ENCODE results near the gene MKKS. TPM values are rescaled to one million over a fixed set of nuclear protein-coding genes. Genes with fewer than 3 reads are reported as not detected.
"Not testable (repeated sequence)": the region's sequence is repeated elsewhere in the genome, so short reads cannot be mapped to it uniquely, and the experiment has no call there.

MKKS gene
- total RNA-seq, 4 donors from 2014 or later, result 15.9 to 22.4 (median 17.7) TPM

GRCh38 chr20:10423735-10424134 lies 10.3 kb downstream of the MKKS start:
- H3K9me3 ChIP-seq, result no peaks in the 10 kb centered on the region
- H3K27me3 ChIP-seq, result no peaks in the 10 kb centered on the region
- no peak for ATAC-seq
- H3K36me3 ChIP-seq, result peaks cover 0 to 12% of the 10 kb centered on the region in 2 donors
- TF ChIP-seq POLR2AphosphoS5 (IDR thresholded peaks at IDR 0.05) (no peak), CTCF (IDR thresholded peaks at IDR 0.05) (no peak), EP300 (IDR thresholded peaks at IDR 0.05) (no peak), POLR2A (IDR thresholded peaks at IDR 0.05) (no peak)
- 59 to 86% methylated on average over 2 of the region's 2 CpGs for WGBS, 2 donors (ENCODE audit: low coverage in 1 of 2)
- no peak overlapping the region for H3K27ac ChIP-seq
- no peak overlapping the region for H3K4me3 ChIP-seq
- H3K4me1 ChIP-seq, result peaks cover 0 to 64% (median 0%) of the 10 kb centered on the region in 3 donors

- WGBS, 2 donors (ENCODE audit: low coverage in 1 of 2), result 88 to 94% methylated on average over 5 of the region's 5 CpGs
- H3K4me1 ChIP-seq, result peaks cover 0 to 65% (median 0%) of the 10 kb centered on the region in 3 donors
- peaks cover 0 to 27% of the 10 kb centered on the region in 2 donors for H3K36me3 ChIP-seq
- ATAC-seq, result no peak
- no peaks in the 10 kb centered on the region for H3K27me3 ChIP-seq
- TF ChIP-seq POLR2A (IDR thresholded peaks at IDR 0.05) (no peak), CTCF (IDR thresholded peaks at IDR 0.05) (no peak), POLR2AphosphoS5 (IDR thresholded peaks at IDR 0.05) (no peak), EP300 (IDR thresholded peaks at IDR 0.05) (no peak)
- H3K27ac ChIP-seq, result no peak overlapping the region
- H3K9me3 ChIP-seq, result no peaks in the 10 kb centered on the region
- no peak overlapping the region for H3K4me3 ChIP-seq
These were observed 14.4 kb downstream of the MKKS start for GRCh38 chr20:10419550-10420133.

- 100% methylated on average over 2 of the region's 2 CpGs for WGBS, 2 donors (ENCODE audit: low coverage in 1 of 2)
- H3K27me3 ChIP-seq, H3K4me3 ChIP-seq, ATAC-seq, H3K9me3 ChIP-seq, H3K27ac ChIP-seq: not testable (repeated sequence)
- Histone ChIP-seq H3K36me3 (peaks cover 0 to 48% of the 10 kb centered on the region in 2 donors), H3K4me1 (peaks cover 0 to 56% (median 0%) of the 10 kb centered on the region in 3 donors)
These were observed 16.8 kb downstream of the MKKS start for GRCh38 chr20:10417218-10417617.

GRCh38 chr20:10415013-10415650 lies 18.9 kb downstream of the MKKS start:
- H3K36me3 ChIP-seq, result peaks cover 0 to 46% of the 10 kb centered on the region in 2 donors
- H3K27ac ChIP-seq, result no peak overlapping the region
- WGBS, 2 donors (ENCODE audit: low coverage in 1 of 2), result 48 to 58% methylated on average over 3 of the region's 3 CpGs
- H3K27me3 ChIP-seq, result no peaks in the 10 kb centered on the region
- peaks cover 0 to 37% (median 0%) of the 10 kb centered on the region in 3 donors for H3K4me1 ChIP-seq
- ATAC-seq, result no peak
- H3K4me3 ChIP-seq, result no peak overlapping the region
- H3K9me3 ChIP-seq, result no peaks in the 10 kb centered on the region
- TF ChIP-seq EP300 (IDR thresholded peaks at IDR 0.05) (no peak), CTCF (IDR thresholded peaks at IDR 0.05) (no peak), POLR2A (IDR thresholded peaks at IDR 0.05) (no peak), POLR2AphosphoS5 (IDR thresholded peaks at IDR 0.05) (no peak)

- H3K4me1 ChIP-seq, result peaks cover 0 to 25% (median 0%) of the 10 kb centered on the region in 3 donors
- no peaks in the 10 kb centered on the region for H3K27me3 ChIP-seq
- no peaks in the 10 kb centered on the region for H3K9me3 ChIP-seq
- H3K4me3 ChIP-seq, result no peak overlapping the region
- TF ChIP-seq POLR2AphosphoS5 (IDR thresholded peaks at IDR 0.05) (no peak), EP300 (IDR thresholded peaks at IDR 0.05) (no peak), CTCF (IDR thresholded peaks at IDR 0.05) (no peak), POLR2A (IDR thresholded peaks at IDR 0.05) (no peak)
- H3K36me3 ChIP-seq, result peaks cover 0 to 43% of the 10 kb centered on the region in 2 donors
- 63 to 75% methylated on average over 4 to 5 of the region's 5 CpGs for WGBS, 2 donors (ENCODE audit: low coverage in 1 of 2)
- no peak overlapping the region for H3K27ac ChIP-seq
- no peak for ATAC-seq
These were observed 21.2 kb downstream of the MKKS start for GRCh38 chr20:10412591-10413408.
